HG03135 (cell line): ENCODE data around the gene VPS26C.
"Not testable (repeated sequence)": the region's sequence is repeated elsewhere in the genome, so short reads cannot be mapped to it uniquely, and the experiment has no call there.

Experiments
- ATAC-seq: cut with Tn5 transposase; IDR thresholded peaks from one replicate; pipeline ENCODE4 v1.9.1; 2021; ENCODE audit warnings: mild to moderate bottlenecking, moderate library complexity; ENCODE audit not compliant: unreplicated experiment

Gene VPS26C

GRCh38 chr21:37231671-37232070 lies 35.5 kb downstream of the VPS26C start:
- ATAC-seq: no peak

GRCh38 chr21:37231249-37231645 lies 35.9 kb downstream of the VPS26C start:
- no peak for ATAC-seq

GRCh38 chr21:37230632-37231248 lies 36.4 kb downstream of the VPS26C start:
- no peak for ATAC-seq

GRCh38 chr21:37228003-37228400 lies 39.1 kb downstream of the VPS26C start:
- ATAC-seq: no peak

- ATAC-seq: no peak
Measured at GRCh38 chr21:37227071-37228002, 39.8 kb downstream of the VPS26C start.

GRCh38 chr21:37226041-37226920 lies 40.9 kb downstream of the VPS26C start:
- no peak for ATAC-seq

GRCh38 chr21:37224861-37225839 lies 42.0 kb downstream of the VPS26C start:
- ATAC-seq: no peak

- ATAC-seq: no peak
Measured at GRCh38 chr21:37223804-37224345, 43.3 kb downstream of the VPS26C start.

- not testable (repeated sequence) for ATAC-seq
Measured at GRCh38 chr21:37222248-37222647, 44.9 kb downstream of the VPS26C start.

- ATAC-seq: peak; percentile 78
Measured at GRCh38 chr21:37220981-37221664, 46.0 kb downstream of the VPS26C start.

GRCh38 chr21:37220433-37220980 lies 46.6 kb downstream of the VPS26C start:
- ATAC-seq: peak; percentile 44

- no peak for ATAC-seq
Measured at GRCh38 chr21:37219761-37220432, 47.2 kb downstream of the VPS26C start.

GRCh38 chr21:37214952-37215351 lies 52.2 kb downstream of the VPS26C start:
- ATAC-seq: no peak

- no peak for ATAC-seq
Measured at GRCh38 chr21:37210799-37211198, 56.3 kb downstream of the VPS26C start.

GRCh38 chr21:37210130-37210529 lies 57.0 kb downstream of the VPS26C start:
- no peak for ATAC-seq

GRCh38 chr21:37208741-37209225 lies 58.4 kb downstream of the VPS26C start:
- peak; percentile 26 for ATAC-seq

- ATAC-seq: peak; percentile 67
Measured at GRCh38 chr21:37208056-37208721, 58.9 kb downstream of the VPS26C start.
